Fibroblast of the aortic adventitia (primary cell): ENCODE results near the gene CYLD. TPM values are rescaled to one million over a fixed set of nuclear protein-coding genes. Genes with fewer than 3 reads are reported as not detected.

Source experiments
- DNase-seq: peaks from one replicate; pipeline ENCODE4 v3.0.0-alpha.2; 2010; ENCODE audit warnings: low read depth
- H3K4me3 ChIP-seq: 2 replicates; pipeline ENCODE4 v1.5.1; 2011; ENCODE audit warnings: low read depth, mild to moderate bottlenecking, control low read depth, low read length, moderate library complexity
- total RNA-seq: library from RNA; depleted of rRNA; stranded (reverse); fragments of >200 nt; gene quantifications from 2 replicates; pipeline ENCODE4 v1.2.3, GENCODE V29; 2012; ENCODE audit warnings: low replicate concordance
- TF ChIP-seq, protein P1 (sequence below): IDR thresholded peaks from 2 replicates; pipeline ENCODE4 v1.5.1; 2011; ENCODE audit warnings: mild to moderate bottlenecking, low read length, control low read depth, inconsistent platforms; ENCODE audit not compliant: insufficient read depth

Gene CYLD
- total RNA-seq = 41.3 and 62.6 TPM in 2 replicates

DNA sequence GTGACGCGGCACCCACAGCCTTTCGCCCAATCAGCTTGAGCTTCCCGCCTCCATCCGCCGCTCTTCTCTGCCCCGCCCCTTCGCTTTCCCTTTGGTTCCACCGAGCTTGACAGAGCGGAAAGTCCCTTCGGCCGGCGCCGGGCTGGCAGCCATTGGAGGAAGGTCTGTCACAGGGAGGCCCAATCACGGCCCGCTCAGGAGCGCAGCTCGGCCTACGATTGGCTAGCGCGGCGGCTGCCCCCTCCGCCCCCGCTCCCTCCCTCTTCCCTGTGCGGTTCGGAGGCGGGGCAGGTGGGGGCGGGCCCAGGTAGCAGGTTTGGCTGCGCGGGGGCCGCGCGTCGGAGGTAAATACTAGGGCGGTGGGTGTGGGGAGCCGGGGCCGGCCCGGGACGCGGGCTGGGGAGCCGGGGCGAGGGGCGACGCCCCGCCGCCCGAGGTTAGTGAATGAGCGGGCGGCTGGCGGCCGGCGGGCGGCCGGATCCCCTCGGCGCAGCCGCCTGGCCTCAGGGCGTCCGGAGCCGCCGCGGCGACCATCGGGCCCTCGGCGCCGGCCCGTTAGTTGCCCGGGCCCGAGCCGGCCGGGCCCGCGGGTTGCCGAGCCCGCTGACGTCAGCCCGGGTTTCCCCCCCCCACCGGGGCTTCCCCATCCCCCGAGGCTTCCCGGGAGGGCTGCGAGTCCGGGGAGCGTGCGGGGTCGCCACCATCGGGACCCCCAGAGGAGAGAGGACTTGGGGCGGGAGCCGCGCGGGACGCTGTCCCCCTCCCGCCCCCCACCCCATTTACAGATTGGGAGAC lies at the start of gene CYLD:
TSS of gene CYLD (plus strand) at position 306 of the 795 bp plus-strand sequence. CDS start 7,613 bp downstream, outside the sequence.
- peak; percentile 99 for DNase-seq
- TF ChIP-seq, protein P1, sequence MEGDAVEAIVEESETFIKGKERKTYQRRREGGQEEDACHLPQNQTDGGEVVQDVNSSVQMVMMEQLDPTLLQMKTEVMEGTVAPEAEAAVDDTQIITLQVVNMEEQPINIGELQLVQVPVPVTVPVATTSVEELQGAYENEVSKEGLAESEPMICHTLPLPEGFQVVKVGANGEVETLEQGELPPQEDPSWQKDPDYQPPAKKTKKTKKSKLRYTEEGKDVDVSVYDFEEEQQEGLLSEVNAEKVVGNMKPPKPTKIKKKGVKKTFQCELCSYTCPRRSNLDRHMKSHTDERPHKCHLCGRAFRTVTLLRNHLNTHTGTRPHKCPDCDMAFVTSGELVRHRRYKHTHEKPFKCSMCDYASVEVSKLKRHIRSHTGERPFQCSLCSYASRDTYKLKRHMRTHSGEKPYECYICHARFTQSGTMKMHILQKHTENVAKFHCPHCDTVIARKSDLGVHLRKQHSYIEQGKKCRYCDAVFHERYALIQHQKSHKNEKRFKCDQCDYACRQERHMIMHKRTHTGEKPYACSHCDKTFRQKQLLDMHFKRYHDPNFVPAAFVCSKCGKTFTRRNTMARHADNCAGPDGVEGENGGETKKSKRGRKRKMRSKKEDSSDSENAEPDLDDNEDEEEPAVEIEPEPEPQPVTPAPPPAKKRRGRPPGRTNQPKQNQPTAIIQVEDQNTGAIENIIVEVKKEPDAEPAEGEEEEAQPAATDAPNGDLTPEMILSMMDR = no peak

DNA sequence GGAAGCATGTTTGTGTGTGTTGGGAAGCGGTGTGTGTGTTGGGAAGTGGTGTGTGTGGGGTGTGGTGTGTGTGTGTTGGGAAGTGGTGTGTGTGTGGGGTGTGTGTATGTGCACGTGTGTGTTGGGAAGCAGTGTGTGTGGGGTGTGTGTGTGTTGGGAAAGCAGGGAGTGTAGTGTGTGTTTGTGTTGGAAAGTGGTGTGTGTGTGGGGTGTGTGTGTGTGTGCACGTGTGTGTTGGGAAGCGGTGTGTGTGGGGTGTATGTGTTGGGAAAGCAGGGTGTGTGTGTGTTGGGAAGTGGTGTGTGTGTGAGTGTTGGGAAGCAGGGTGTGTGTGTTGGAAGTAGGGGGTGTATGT lies 49.3 kb upstream of the CYLD start:
- DNase-seq = no peak
- H3K4me3 ChIP-seq = no peak overlapping the region
- TF ChIP-seq, protein P1 = no peak

More for the DNA sequence above, at the start of gene CYLD:
- peak within 1 kb of the TSS; percentile 78 for H3K4me3 ChIP-seq

DNA sequence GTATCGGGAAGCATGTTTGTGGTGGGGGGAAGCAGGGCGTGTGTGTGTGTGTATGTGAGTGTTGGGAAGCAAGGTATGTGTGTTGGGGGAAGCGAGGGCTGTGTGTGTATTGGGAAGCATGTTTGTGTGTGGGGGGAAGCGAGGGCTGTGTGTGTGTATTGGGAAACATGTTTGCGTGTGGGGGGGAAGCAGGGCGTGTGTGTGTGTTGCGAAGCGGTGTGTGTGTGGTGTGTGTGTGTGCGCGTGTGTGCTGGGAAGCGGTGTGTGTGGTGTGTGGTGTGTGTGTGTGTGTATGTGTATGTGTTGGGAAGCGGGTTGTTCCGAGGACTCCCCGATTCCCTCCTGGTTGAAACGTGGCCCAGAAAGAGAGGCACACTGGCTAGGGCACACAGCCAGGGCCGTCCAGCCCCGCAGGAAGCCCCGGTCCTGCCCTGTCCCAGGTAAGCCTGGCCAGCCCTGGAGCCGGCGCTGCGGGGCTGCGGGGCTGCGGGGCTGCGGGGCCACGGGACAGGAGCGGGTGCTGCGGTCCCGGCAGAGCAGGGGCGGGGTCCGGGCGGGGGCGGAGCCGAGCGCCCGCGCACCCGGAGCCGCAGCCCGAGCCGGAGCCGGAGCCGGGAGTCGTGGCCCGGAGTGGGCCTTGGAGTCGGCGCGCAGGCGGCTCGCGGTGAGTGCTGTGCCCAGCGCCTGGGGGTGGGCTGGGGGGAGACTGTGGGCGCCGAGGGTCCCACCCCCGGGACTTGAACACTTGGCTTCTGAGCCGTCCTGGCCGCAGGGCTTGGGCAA lies 48.7 kb upstream of the CYLD start, which contains the start of gene NOD2:
TSS of gene NOD2 (plus strand) at position 608 of the 783 bp plus-strand sequence. CDS start 5,890 bp downstream, outside the sequence.
- TF ChIP-seq, protein P1 = no peak
- no peak for DNase-seq
- H3K4me3 ChIP-seq = peak within 1 kb of the TSS; percentile 43

DNA sequence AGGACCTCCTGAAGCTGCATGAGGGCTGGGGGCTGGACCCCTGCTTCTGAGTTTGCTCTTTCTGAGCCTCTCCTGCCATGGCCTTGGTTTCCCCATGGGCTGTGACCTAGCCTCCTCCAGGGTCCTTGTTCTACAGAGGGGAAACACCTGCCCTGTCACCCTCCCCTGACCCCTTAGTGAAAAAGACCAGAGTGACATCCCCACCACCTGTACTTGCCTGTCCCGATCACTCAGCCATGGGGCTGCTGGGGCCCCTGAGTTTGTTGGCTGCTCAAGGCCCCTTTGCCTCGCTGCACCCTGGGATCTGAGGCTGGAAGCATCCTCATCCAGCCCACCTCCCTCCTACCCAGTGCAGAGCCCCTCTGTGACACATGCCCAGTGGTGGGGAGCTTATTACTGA lies 47.7 kb upstream of the CYLD start:
- H3K4me3 ChIP-seq = no peak overlapping the region
- DNase-seq = no peak
- TF ChIP-seq, protein P1 = no peak

DNA sequence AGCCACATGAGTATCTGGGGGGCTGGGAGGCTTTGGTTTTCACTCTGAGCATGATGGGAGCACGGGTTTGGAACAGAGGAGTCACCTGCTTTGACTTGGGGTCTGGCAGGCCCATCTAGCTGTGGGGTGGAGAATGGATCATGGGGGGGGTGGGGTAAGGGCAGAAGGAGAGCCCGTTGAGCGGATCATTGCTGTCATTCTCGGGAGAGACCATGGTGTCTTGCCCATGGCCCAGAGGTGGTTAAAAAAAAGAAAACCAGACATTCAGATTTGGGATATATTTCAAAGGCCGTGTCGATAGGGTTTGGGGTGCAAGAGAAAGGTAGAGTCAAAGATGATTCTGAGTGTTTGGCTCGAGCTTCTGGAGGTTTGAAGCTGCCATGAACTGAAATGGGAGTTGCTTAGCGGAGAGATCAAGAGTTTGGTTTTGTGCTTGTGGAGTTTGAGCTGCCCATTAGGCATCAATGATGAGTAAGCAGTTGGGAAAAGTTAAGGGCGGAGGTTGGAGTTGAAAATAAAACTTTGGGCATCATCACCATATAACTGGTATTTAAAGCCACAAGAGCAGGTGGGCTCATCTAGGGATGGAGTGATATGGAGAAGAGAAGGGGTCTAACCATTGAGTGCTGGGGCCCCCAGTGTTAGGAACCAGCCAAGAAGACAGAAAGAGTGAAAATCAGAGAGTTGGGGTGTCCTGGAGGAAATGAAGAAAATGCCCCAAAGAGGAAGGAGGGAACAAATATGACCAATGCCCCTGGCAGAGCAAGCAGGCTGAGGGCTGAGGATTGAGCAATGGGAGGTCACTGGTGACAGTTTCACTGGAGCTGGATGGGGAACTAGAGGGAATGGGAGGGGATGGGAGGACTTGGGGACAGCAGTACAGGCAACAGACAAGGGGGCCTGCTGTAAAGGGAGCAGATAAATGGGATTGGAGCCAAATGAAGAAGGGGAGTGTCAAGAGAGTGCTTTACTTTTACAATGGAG lies 46.6 kb upstream of the CYLD start:
- TF ChIP-seq, protein P1 = no peak
- DNase-seq = no peak
- H3K4me3 ChIP-seq = no peak overlapping the region

DNA sequence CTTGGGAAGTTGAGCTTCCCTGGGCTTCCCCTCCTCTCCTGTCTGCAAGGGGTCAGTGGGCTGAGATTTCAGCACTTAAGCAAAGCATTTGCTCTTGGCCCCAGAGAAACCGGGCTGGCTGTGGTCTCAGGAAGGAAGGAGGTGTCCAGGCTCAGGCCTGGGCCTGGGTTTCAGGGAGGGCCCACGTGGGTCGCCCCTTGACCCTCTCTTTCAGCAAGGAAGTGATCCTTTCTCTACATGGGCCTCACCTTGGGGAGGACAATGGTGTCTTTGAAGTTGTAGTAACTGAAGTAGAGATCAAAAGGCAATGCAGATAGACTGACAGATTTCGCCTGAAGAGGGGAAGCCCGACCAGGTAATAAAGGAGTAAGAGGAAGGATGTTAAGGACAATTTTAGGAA lies 45.8 kb upstream of the CYLD start:
- TF ChIP-seq, protein P1 = no peak
- no peak overlapping the region for H3K4me3 ChIP-seq
- no peak for DNase-seq
